ENCODE results near the gene CLDN18. TPM values are rescaled to one million over a fixed set of nuclear protein-coding genes. Genes with fewer than 3 reads are reported as not detected.

The CLDN18 gene
- total RNA-seq, 1 experiment from 2014 or later = 0.13 TPM

GRCh38 chr3:137962251-137962650, 47.7 kb upstream of the CLDN18 start (continued):
- no peak for TF ChIP-seq ZNF281 (CRISPR knock-in tag; IDR thresholded peaks at IDR 0.05)
- TF ChIP-seq ZSCAN18 (CRISPR knock-in tag; IDR thresholded peaks at IDR 0.05) = no peak
- no peak for TF ChIP-seq MYBL2 (CRISPR knock-in tag; IDR thresholded peaks at IDR 0.05)
- no peak for TF ChIP-seq ZNF219 (CRISPR knock-in tag; IDR thresholded peaks at IDR 0.05; ENCODE audit: borderline replicate concordance)
- no peak for TF ChIP-seq SMAD3 (CRISPR knock-in tag; IDR thresholded peaks at IDR 0.05; ENCODE audit: borderline replicate concordance)
- TF ChIP-seq IRF2 (CRISPR knock-in tag; IDR thresholded peaks at IDR 0.05; ENCODE audit: borderline replicate concordance, low read depth) = no peak

- H3K27me3 Mint-ChIP-seq (ENCODE audit: low read depth) = no peaks in the 10 kb centered on the region
- H3K4me3 Mint-ChIP-seq = no peak overlapping the region
- H3K9me3 Mint-ChIP-seq = peaks cover 16% of the 10 kb centered on the region
- H3K4me1 Mint-ChIP-seq = peaks cover 5% of the 10 kb centered on the region
- H3K36me3 Mint-ChIP-seq = peaks cover 5% of the 10 kb centered on the region; the same call in 1 of the 2 replicates
- H3K27ac Mint-ChIP-seq = no peak overlapping the region
- ChIA-PET POLR2A (no interaction called here), CTCF (no interaction called here)
- peak; percentile 28; the same call in 1 of the 2 replicates for ATAC-seq
- no peak for DNase-seq (ENCODE audit: low spot score)
- TF ChIP-seq GABPB1 (CRISPR knock-in tag; IDR thresholded peaks at IDR 0.05) (no peak), ZNF138 (CRISPR knock-in tag; conservative IDR thresholded peaks at IDR 0.05) (no peak), ZNF396 (CRISPR knock-in tag; IDR thresholded peaks at IDR 0.05; ENCODE audit: borderline replicate concordance) (no peak), OVOL2 (CRISPR knock-in tag; IDR thresholded peaks at IDR 0.05; ENCODE audit: borderline replicate concordance) (no peak), ATF2 (CRISPR knock-in tag; IDR thresholded peaks at IDR 0.05; ENCODE audit: borderline replicate concordance, low read depth) (no peak), TCF7 (CRISPR knock-in tag; IDR thresholded peaks at IDR 0.05; ENCODE audit: low read depth) (no peak), SP1 (CRISPR knock-in tag; conservative IDR thresholded peaks at IDR 0.05) (no peak), MAX (CRISPR knock-in tag; IDR thresholded peaks at IDR 0.05) (no peak)
These were observed 46.5 kb upstream of the CLDN18 start for GRCh38 chr3:137963463-137963862.

- Mint-ChIP-seq H3K4me3 (no peak overlapping the region), H3K36me3 (no peaks in the 10 kb centered on the region), H3K27ac (no peak overlapping the region), H3K9me3 (no peaks in the 10 kb centered on the region), H3K4me1 (peaks cover 4% of the 10 kb centered on the region; the same call in 1 of the 2 replicates), H3K27me3 (ENCODE audit: low read depth) (peaks cover 4% of the 10 kb centered on the region)
- ATAC-seq = peak; percentile 99
- ChIA-PET CTCF (interaction anchor here (0.5 to 1.7 kb wide), 40 partner anchors 9 to 1707 kb away, joined by 3 to 18 read pairs (median 4); partner anchors contain the start of gene CLDN18), POLR2A (interaction anchor here (0.5 to 0.6 kb wide), 2 partner anchors 90 to 1832 kb away, joined by 3 to 6 read pairs; no protein-coding TSS in a partner anchor)
- DNase-seq (ENCODE audit: low spot score) = peak; percentile 92
- TF ChIP-seq CTCF (IDR thresholded peaks at IDR 0.05) = peak; percentile 81
- TF ChIP-seq ZBTB21 (CRISPR knock-in tag; IDR thresholded peaks at IDR 0.05; ENCODE audit: borderline replicate concordance) = 0 out of 2 replicates have a peak, but pooled peaks have one; percentile 37
- TF ChIP-seq GRHL2 (CRISPR knock-in tag; IDR thresholded peaks at IDR 0.05; ENCODE audit: insufficient replicate concordance, severe bottlenecking) = no peak
- TF ChIP-seq USF2 (CRISPR knock-in tag; IDR thresholded peaks at IDR 0.05) = no peak
- no peak for TF ChIP-seq SP1 (CRISPR knock-in tag; conservative IDR thresholded peaks at IDR 0.05)
- peak; percentile 41; the same call in 1 of the 2 replicates for TF ChIP-seq HMGA2 (CRISPR knock-in tag; IDR thresholded peaks at IDR 0.05)
These were observed 38.8 kb upstream of the CLDN18 start for GRCh38 chr3:137970914-137971831.
